Gastrocnemius medialis (tissue), 4 donors: Measurements from ENCODE around the gene STX3. TPM values are rescaled to one million over a fixed set of nuclear protein-coding genes. Genes with fewer than 3 reads are reported as not detected.

ENCODE experiments used
- ATAC-seq, 2 donors: fragments of 150-250 bp; one replicate each; pipeline ENCODE4 v1.9.1; 2016
- DNase-seq, 2 donors: peaks; one replicate each; pipeline ENCODE4 v3.0.0-alpha.2; 2019
- H3K27ac ChIP-seq, 4 donors: fragments of 200-600 bp; sonication (generic); 1 replicate in 1 of 4; 2 replicates in 3 of 4; pipeline ENCODE4 v1.5.1; 2016 to 2018; ENCODE audit warnings: mild to moderate bottlenecking in 2 of 4, moderate library complexity in 1 of 4
- H3K27me3 ChIP-seq, 3 donors: fragments of 200-600 bp; sonication (generic) in 2 of 3; 1 replicate in 1 of 3; 2 replicates in 2 of 3; pipeline versions ENCODE4 v1.5.1 to v1.6.0; 2016 to 2019; ENCODE audit warnings: mild to moderate bottlenecking in 1 of 3, moderate library complexity in 1 of 3
- H3K36me3 ChIP-seq, 2 donors: fragments of 200-600 bp; sonication (generic) in 1 of 2; one replicate each; pipeline ENCODE4 v1.5.1; 2017 to 2018
- H3K4me1 ChIP-seq, 2 donors: fragments of 200-600 bp; sonication (generic) in 1 of 2; one replicate each; pipeline ENCODE4 v1.5.1; 2016 to 2017; ENCODE audit warnings: mild to moderate bottlenecking in 2 of 2
- H3K4me3 ChIP-seq, 4 donors: fragments of 200-600 bp; sonication (generic) in 3 of 4; 1 replicate in 1 of 4; 2 replicates in 3 of 4; pipeline ENCODE4 v1.5.1; 2016 to 2019; ENCODE audit warnings: mild to moderate bottlenecking in 2 of 4
- H3K9me3 ChIP-seq, 3 donors: fragments of 200-600 bp; sonication (generic) in 2 of 3; 1 replicate in 1 of 3; 2 replicates in 2 of 3; pipeline ENCODE4 v1.5.1; 2016 to 2019
- POLR2A ChIP-seq, 2 donors: fragments of 450-650 bp; IDR thresholded peaks; one replicate each; pipeline ENCODE4 v1.6.1; 2017; ENCODE audit warnings: antibody characterized with exemption in 2 of 2, mild to moderate bottlenecking in 2 of 2, moderate library complexity in 2 of 2
- in situ Hi-C, 4 donors: fragments of 200-750 bp; cut with MboI; loops; one replicate each; pipeline versions ENCODE4 v1.15.0 to v1.8.0; 2017; ENCODE audit warnings: low sequenced_read_pairs in 4 of 4
- intact Hi-C: fragments of 100-400 bp; cut with DNase I; formaldehyde crosslinking; loops from one replicate; pipeline ENCODE4 v1.15.1; 2023; ENCODE audit warnings: low total_unique reads
- total RNA-seq, 4 donors: library from RNA; depleted of rRNA; stranded (reverse); fragments of >200 nt; gene quantifications; one replicate each; pipeline versions ENCODE4 v1.1.0 to v1.2.3, GENCODE V29; 2016
- TF ChIP-seq, protein P1 (sequence below), 5 experiments: fragments of 450-650 bp in 3 of 5; fragments of 200-600 bp in 2 of 5; sonication (generic) in 2 of 5; IDR thresholded peaks in 4 of 5; conservative IDR thresholded peaks in 1 of 5; 1 replicate in 4 of 5; 2 replicates in 1 of 5; pipeline ENCODE4 v1.5.1; 2016 to 2019; ENCODE audit warnings: antibody characterized with exemption in 5 of 5, mild to moderate bottlenecking in 3 of 5, moderate library complexity in 3 of 5

The STX3 gene
- total RNA-seq, 4 donors from 2014 or later = 8.3 to 23.4 (median 15.8) TPM

DNA sequence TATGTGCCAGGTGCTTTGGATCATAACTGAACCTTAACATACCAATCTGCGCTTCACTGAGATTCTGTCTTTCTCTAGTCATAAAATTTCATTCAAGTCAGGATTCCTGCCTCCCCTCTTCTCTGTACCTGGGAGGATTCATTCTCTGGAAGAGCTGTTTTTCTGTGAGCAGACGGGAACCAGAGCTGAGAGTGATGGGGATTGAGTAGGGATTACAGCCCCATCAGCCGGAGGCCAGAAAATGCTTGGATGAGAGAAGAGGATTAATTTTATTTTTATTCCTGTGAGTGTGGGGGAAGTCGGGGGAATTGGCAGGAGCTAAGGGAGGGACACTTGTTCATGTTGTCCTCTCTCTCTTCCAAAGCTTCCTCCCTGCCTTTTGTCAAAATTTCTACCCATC, 4.7 kb downstream of the STX3 start:
- in situ Hi-C loops = loop anchor here in 1 of 4 donors (5.0 kb wide), 1 partner anchor 42 kb away; no protein-coding TSS in a partner anchor

DNA sequence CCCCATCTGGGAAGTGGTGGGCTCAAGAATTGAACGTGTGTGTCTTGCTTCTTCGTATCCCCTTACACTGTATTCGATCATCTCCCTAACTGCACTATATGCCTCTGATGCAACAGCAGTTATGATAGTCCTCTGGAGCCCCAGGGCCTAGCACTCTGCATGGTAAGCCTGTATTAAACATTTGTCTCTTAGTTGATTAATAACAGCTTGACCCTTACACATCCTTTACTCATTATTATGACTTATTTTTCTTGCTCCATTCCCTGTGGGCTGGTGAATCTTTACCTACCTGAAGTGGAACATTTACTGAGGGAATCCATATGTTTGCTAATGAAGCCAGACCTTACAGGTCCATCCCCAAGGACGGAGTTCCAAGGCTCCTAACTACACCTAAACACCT, 5.6 kb downstream of the STX3 start:
- Histone ChIP-seq H3K4me3 (no peak overlapping the region), H3K27me3 (no peaks in the 10 kb centered on the region), H3K9me3 (no peaks in the 10 kb centered on the region), H3K4me1 (peaks cover 12 to 49% of the 10 kb centered on the region in 2 donors), H3K27ac (peak overlapping the region in 2 of 4 donors; percentile 68 to 73), H3K36me3 (no peaks in the 10 kb centered on the region)
- intact Hi-C loops (no loop called here), in situ Hi-C loops (no loop called here)
- ATAC-seq = no peak
- TF ChIP-seq, protein P1, sequence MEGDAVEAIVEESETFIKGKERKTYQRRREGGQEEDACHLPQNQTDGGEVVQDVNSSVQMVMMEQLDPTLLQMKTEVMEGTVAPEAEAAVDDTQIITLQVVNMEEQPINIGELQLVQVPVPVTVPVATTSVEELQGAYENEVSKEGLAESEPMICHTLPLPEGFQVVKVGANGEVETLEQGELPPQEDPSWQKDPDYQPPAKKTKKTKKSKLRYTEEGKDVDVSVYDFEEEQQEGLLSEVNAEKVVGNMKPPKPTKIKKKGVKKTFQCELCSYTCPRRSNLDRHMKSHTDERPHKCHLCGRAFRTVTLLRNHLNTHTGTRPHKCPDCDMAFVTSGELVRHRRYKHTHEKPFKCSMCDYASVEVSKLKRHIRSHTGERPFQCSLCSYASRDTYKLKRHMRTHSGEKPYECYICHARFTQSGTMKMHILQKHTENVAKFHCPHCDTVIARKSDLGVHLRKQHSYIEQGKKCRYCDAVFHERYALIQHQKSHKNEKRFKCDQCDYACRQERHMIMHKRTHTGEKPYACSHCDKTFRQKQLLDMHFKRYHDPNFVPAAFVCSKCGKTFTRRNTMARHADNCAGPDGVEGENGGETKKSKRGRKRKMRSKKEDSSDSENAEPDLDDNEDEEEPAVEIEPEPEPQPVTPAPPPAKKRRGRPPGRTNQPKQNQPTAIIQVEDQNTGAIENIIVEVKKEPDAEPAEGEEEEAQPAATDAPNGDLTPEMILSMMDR (IDR thresholded peaks at IDR 0.05 in 4 of 5, conservative IDR thresholded peaks at IDR 0.05 in 1 of 5) = no peak
- no peak for TF ChIP-seq POLR2A (IDR thresholded peaks at IDR 0.05)
- DNase-seq = no peak

More for the DNA sequence above, 4.7 kb downstream of the STX3 start:
- ATAC-seq (no peak), DNase-seq (no peak)
- Histone ChIP-seq H3K4me3 (no peak overlapping the region), H3K27ac (peak overlapping the region in 1 of 4 donors; percentile 22), H3K9me3 (no peaks in the 10 kb centered on the region), H3K36me3 (no peaks in the 10 kb centered on the region), H3K27me3 (no peaks in the 10 kb centered on the region), H3K4me1 (peaks cover 15 to 40% of the 10 kb centered on the region in 2 donors)
- intact Hi-C loops = loop anchor here (5.0 kb wide), 1 partner anchor 208 kb away; no protein-coding TSS in a partner anchor
- TF ChIP-seq, protein P1 (IDR thresholded peaks at IDR 0.05 in 4 of 5, conservative IDR thresholded peaks at IDR 0.05 in 1 of 5) = no peak
- TF ChIP-seq POLR2A (IDR thresholded peaks at IDR 0.05) = no peak

DNA sequence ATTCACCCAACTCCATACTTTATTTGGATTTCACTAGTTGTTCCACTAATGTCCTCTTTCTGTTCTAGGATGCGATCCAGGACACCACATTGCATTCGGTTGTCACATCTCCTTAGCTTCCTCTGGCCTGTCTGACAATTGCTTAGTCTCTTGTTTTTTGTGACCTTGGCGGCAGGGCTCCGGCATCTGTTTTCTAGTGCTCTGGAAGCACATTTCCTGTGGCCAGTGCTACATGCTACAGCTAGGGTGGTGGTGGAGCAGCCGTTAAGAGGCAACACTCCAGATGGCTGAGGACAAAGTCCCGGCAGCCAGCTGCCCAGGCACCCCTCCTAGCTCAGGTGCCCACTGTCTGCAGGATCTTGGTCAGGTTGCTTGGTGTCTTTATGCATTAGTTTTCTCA, 6.8 kb downstream of the STX3 start:
- DNase-seq (peak in 1 of 2 donors; percentile 42), ATAC-seq (peak; percentile 46 to 59)
- Histone ChIP-seq H3K9me3 (no peaks in the 10 kb centered on the region), H3K27ac (peak overlapping the region in 3 of 4 donors; percentile 4 to 73 (median 68)), H3K4me3 (no peak overlapping the region), H3K4me1 (peaks cover 9 to 38% of the 10 kb centered on the region in 2 donors), H3K36me3 (no peaks in the 10 kb centered on the region), H3K27me3 (no peaks in the 10 kb centered on the region)
- intact Hi-C loops = no loop called here
- TF ChIP-seq, protein P1 (IDR thresholded peaks at IDR 0.05 in 4 of 5, conservative IDR thresholded peaks at IDR 0.05 in 1 of 5) = peak in 1 of 5 experiments; percentile 10
- no peak for TF ChIP-seq POLR2A (IDR thresholded peaks at IDR 0.05)
- in situ Hi-C loops = no loop called here

DNA sequence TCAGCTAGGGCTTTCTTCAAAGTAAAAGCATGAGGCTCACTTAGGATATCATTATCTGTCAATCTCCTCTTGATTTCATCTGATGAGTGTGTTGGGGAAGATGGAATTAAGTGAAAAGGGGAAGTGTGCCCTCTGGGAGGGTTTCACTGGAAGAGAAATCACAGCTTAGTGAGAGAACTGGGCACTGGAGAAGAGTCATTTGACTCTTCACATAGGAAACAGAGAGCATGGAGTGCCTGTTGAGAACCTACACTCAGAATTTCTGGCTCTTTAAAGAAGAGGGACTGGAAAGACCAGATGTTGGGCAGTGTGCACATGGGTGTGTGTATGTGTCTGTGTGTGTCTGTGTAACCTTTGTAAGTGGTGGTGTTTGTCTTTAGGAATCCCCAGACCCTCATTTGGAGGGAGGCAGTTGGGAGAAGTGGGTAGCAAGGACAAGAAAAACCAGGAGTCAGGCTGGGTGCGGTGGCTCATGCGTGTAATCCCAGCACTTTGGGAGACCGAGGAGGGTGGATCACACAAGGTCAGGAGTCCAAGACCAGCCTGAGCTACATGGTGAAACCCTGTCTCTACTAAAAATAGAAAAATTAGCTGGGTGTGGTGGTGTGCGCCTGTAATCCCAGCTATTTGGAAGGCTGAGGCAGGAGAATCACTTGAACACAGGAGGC, 10.0 kb downstream of the STX3 start:
- DNase-seq (no peak), ATAC-seq (no peak)
- H3K27me3 ChIP-seq = no peaks in the 10 kb centered on the region
- TF ChIP-seq, protein P1 (IDR thresholded peaks at IDR 0.05 in 4 of 5, conservative IDR thresholded peaks at IDR 0.05 in 1 of 5) = no peak
- no peak for TF ChIP-seq POLR2A (IDR thresholded peaks at IDR 0.05)
- H3K4me1 ChIP-seq = peaks cover 9 to 30% of the 10 kb centered on the region in 2 donors
- H3K9me3 ChIP-seq = no peaks in the 10 kb centered on the region
- H3K4me3 ChIP-seq = no peak overlapping the region
- peak overlapping the region in 2 of 4 donors; percentile 17 to 18 for H3K27ac ChIP-seq
- in situ Hi-C loops = no loop called here
- H3K36me3 ChIP-seq = no peaks in the 10 kb centered on the region
- intact Hi-C loops = no loop called here
